Common myeloid progenitor, CD34-positive (primary cell): ENCODE results near the gene CERKL.

Experiments used
- CTCF ChIA-PET: fragments of 350-600 bp; sonication (Branson Sonifier 250); formaldehyde crosslinking; loops from one replicate; lab custom pipeline; 2021; ENCODE audit warnings: antibody characterized with exemption; lab: Charles Lee
- POLR2A ChIA-PET: fragments of 350-600 bp; sonication (Branson Sonifier 250); formaldehyde crosslinking; loops from one replicate; lab custom pipeline; 2021; ENCODE audit warnings: antibody characterized with exemption; lab: Charles Lee
- DNase-seq, 3 donors: peaks; one replicate each; pipeline versions ENCODE4 v3.0.0 to v3.0.0-alpha.2; 2013
- H3K27ac ChIP-seq, 2 experiments: 1 replicate in 1 of 2; 2 replicates in 1 of 2; pipeline ENCODE4 v1.7.0; 2013; ENCODE audit warnings: inconsistent platforms in 2 of 2, low read length in 2 of 2, mild to moderate bottlenecking in 2 of 2, low read depth in 1 of 2, moderate library complexity in 1 of 2; ENCODE audit not compliant: severe bottlenecking in 2 of 2, insufficient read depth in 1 of 2, poor library complexity in 1 of 2
- H3K27me3 ChIP-seq, 5 experiments: replicated peaks in 2 of 5; 1 replicate in 3 of 5; 2 replicates in 2 of 5; pipeline versions ENCODE4 v1.6.1 to v1.7.0; 2013; ENCODE audit warnings: low read length in 4 of 5, mild to moderate bottlenecking in 2 of 5, moderate library complexity in 2 of 5, inconsistent platforms in 1 of 5; ENCODE audit not compliant: insufficient read depth in 5 of 5, control insufficient read depth in 4 of 5
- H3K36me3 ChIP-seq, 4 experiments: 1 replicate in 2 of 4; 2 replicates in 2 of 4; pipeline versions ENCODE4 v1.6.1 to v1.7.0; 2013; ENCODE audit warnings: low read length in 3 of 4, control low read depth in 1 of 4, mild to moderate bottlenecking in 1 of 4; ENCODE audit not compliant: control insufficient read depth in 4 of 4, insufficient read depth in 4 of 4
- H3K4me1 ChIP-seq, 4 experiments: 1 replicate in 3 of 4; 2 replicates in 1 of 4; pipeline versions ENCODE4 v1.6.1 to v1.7.1; 2013; ENCODE audit warnings: low read length in 3 of 4, mild to moderate bottlenecking in 3 of 4, control low read depth in 1 of 4, inconsistent platforms in 1 of 4, moderate library complexity in 1 of 4; ENCODE audit not compliant: control insufficient read depth in 4 of 4, insufficient read depth in 4 of 4; ENCODE audit errors: control extremely low read depth in 1 of 4
- H3K4me3 ChIP-seq, 7 experiments: 1 replicate in 4 of 7; 2 replicates in 3 of 7; pipeline versions ENCODE4 v1.5.1 to v1.7.0; 2013; ENCODE audit warnings: mild to moderate bottlenecking in 7 of 7, low read length in 6 of 7, moderate library complexity in 6 of 7, inconsistent platforms in 2 of 7, low read depth in 2 of 7, control low read depth in 1 of 7; ENCODE audit not compliant: insufficient read depth in 4 of 7, control insufficient read depth in 1 of 7; ENCODE audit errors: extremely low read depth in 1 of 7
- H3K9me3 ChIP-seq, 5 experiments: 1 replicate in 4 of 5; 2 replicates in 1 of 5; pipeline versions ENCODE4 v1.6.1 to v1.7.1; 2013; ENCODE audit warnings: low read length in 4 of 5, mild to moderate bottlenecking in 2 of 5, inconsistent platforms in 1 of 5, low read depth in 1 of 5, moderate library complexity in 1 of 5; ENCODE audit not compliant: control insufficient read depth in 4 of 5, insufficient read depth in 2 of 5; ENCODE audit errors: control extremely low read depth in 1 of 5
- WGBS: methylation state at CpG from one replicate; pipeline ENCODE4 v1.1.5; 2013; ENCODE audit not compliant: insufficient coverage; 5-methylcytosine and 5-hydroxymethylcytosine counted together

The CERKL gene

GRCh38 chr2:181594322-181594721 is 62.6 kb downstream of the CERKL start:
- H3K36me3 ChIP-seq: no peaks in the 10 kb centered on the region
- no peaks in the 10 kb centered on the region for H3K4me1 ChIP-seq
- H3K4me3 ChIP-seq: no peak overlapping the region
- WGBS: 100% methylated on average over 1 of the region's 2 CpGs
- CTCF ChIA-PET: no interaction called here
- H3K27me3 ChIP-seq: no peaks in the 10 kb centered on the region
- H3K9me3 ChIP-seq: no peaks in the 10 kb centered on the region
- POLR2A ChIA-PET: no interaction called here
- no peak for DNase-seq
- H3K27ac ChIP-seq: no peak overlapping the region

GRCh38 chr2:181589779-181590178 is 67.1 kb downstream of the CERKL start:
- CTCF ChIA-PET: no interaction called here
- Histone ChIP-seq H3K9me3 (no peaks in the 10 kb centered on the region), H3K27ac (no peak overlapping the region), H3K4me3 (no peak overlapping the region), H3K4me1 (peaks cover 3 to 13% (median 9%) of the 10 kb centered on the region in 4 experiments), H3K36me3 (no peaks in the 10 kb centered on the region), H3K27me3 (no peaks in the 10 kb centered on the region)
- POLR2A ChIA-PET: no interaction called here
- WGBS: no CpG with 5 or more reads among the region's 2 CpGs
- DNase-seq: no peak

GRCh38 chr2:181588546-181588945 is 68.4 kb downstream of the CERKL start:
- no peaks in the 10 kb centered on the region for H3K27me3 ChIP-seq
- H3K4me1 ChIP-seq: peaks cover 3 to 13% (median 9%) of the 10 kb centered on the region in 4 experiments
- POLR2A ChIA-PET: no interaction called here
- no peak for DNase-seq
- 100% methylated on average over 1 of the region's 3 CpGs for WGBS
- H3K9me3 ChIP-seq: no peaks in the 10 kb centered on the region
- no peak overlapping the region for H3K4me3 ChIP-seq
- H3K36me3 ChIP-seq: no peaks in the 10 kb centered on the region
- CTCF ChIA-PET: no interaction called here
- no peak overlapping the region for H3K27ac ChIP-seq

GRCh38 chr2:181586569-181587081 is 70.3 kb downstream of the CERKL start:
- Histone ChIP-seq H3K9me3 (no peaks in the 10 kb centered on the region), H3K36me3 (no peaks in the 10 kb centered on the region), H3K4me1 (peaks cover 3 to 13% (median 9%) of the 10 kb centered on the region in 4 experiments), H3K4me3 (no peak overlapping the region), H3K27ac (no peak overlapping the region), H3K27me3 (no peaks in the 10 kb centered on the region)
- 5% methylated on average over 3 of the region's 4 CpGs for WGBS
- peak; percentile 14 to 70 (median 58) for DNase-seq
- ChIA-PET POLR2A (no interaction called here), CTCF (interaction anchor here (3.0 kb wide), 1 partner anchor 14 kb away, joined by 13 read pairs; no protein-coding TSS in a partner anchor)

GRCh38 chr2:181585732-181586131 is 71.2 kb downstream of the CERKL start:
- WGBS: 89% methylated on average over 2 of the region's 3 CpGs
- Histone ChIP-seq H3K36me3 (no peaks in the 10 kb centered on the region), H3K9me3 (no peaks in the 10 kb centered on the region), H3K4me3 (no peak overlapping the region), H3K27me3 (no peaks in the 10 kb centered on the region), H3K4me1 (peaks cover 3 to 13% (median 9%) of the 10 kb centered on the region in 4 experiments), H3K27ac (no peak overlapping the region)
- POLR2A ChIA-PET: no interaction called here
- CTCF ChIA-PET: interaction anchor here (0.7 to 3.0 kb wide), 3 partner anchors 13 to 460 kb away, joined by 3 to 13 read pairs (median 3); no protein-coding TSS in a partner anchor
- no peak for DNase-seq

GRCh38 chr2:181581534-181581933 is 75.4 kb downstream of the CERKL start:
- Histone ChIP-seq H3K9me3 (no peaks in the 10 kb centered on the region), H3K4me3 (no peak overlapping the region), H3K36me3 (no peaks in the 10 kb centered on the region), H3K27me3 (no peaks in the 10 kb centered on the region), H3K27ac (no peak overlapping the region), H3K4me1 (peaks cover 3 to 9% (median 6%) of the 10 kb centered on the region in 4 experiments)
- ChIA-PET POLR2A (no interaction called here), CTCF (no interaction called here)
- WGBS: 100% methylated on average over 2 of the region's 2 CpGs
- no peak for DNase-seq

- DNase-seq: no peak
- no peaks in the 10 kb centered on the region for H3K36me3 ChIP-seq
- no peaks in the 10 kb centered on the region for H3K9me3 ChIP-seq
- peaks cover 3 to 13% (median 8%) of the 10 kb centered on the region in 4 experiments for H3K4me1 ChIP-seq
- no peaks in the 10 kb centered on the region for H3K27me3 ChIP-seq
- POLR2A ChIA-PET: no interaction called here
- no CpG with 5 or more reads among the region's 3 CpGs for WGBS
- H3K27ac ChIP-seq: no peak overlapping the region
- no peak overlapping the region for H3K4me3 ChIP-seq
- CTCF ChIA-PET: interaction anchor here (1.8 kb wide), 1 partner anchor 10 kb away, joined by 5 read pairs; no protein-coding TSS in a partner anchor
These were observed 78.1 kb downstream of the CERKL start for GRCh38 chr2:181578829-181579228.
